OCI-LY3 (cell line): ENCODE data around the gene FSTL4.

Source experiments
- CTCF ChIP-seq: fragments of 200-600, 300-600 bp; sonication (generic); IDR thresholded peaks from 2 replicates; pipeline ENCODE4 v1.5.1; 2014; ENCODE audit warnings: antibody characterized with exemption, low read length, low read depth
- EZH2phosphoT487 ChIP-seq: fragments of 200-600 bp; shearing (Covaris generic); IDR thresholded peaks from 2 replicates; pipeline ENCODE4 v1.6.1; 2018; ENCODE audit warnings: antibody characterized with exemption, mixed run types, low read depth

DNA sequence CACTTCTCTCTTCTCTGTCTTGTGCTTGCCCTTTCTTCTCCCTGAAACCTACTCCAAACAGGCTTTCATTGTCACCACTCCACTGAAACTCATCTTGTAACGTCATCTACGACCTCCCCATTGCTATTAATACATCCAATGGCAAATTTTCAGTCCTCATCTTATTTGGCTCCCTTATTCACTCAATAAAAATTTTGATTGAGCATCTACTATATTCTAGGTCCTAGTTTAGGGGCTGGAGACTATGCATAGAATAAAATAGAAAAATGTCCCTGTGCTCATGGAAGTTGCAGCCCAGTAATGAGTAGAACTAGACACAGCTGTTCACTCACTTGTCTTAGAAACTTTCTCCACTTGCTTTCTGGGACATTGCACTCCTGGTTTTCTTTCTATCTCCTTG is 24.9 kb upstream of the FSTL4 start:
- no peak for TF ChIP-seq CTCF
- no peak for TF ChIP-seq EZH2phosphoT487
